Mucosa of descending colon (tissue), 3 donors: ENCODE results near the gene VPS72. TPM values are rescaled to one million over a fixed set of nuclear protein-coding genes. Genes with fewer than 3 reads are reported as not detected.

Experiments
- ATAC-seq: fragments of 200-7000 bp; cut with Tn5 transposase; one replicate; pipeline ENCODE4 v1.9.1; 2020; ENCODE audit warnings: mild to moderate bottlenecking, moderate library complexity
- DNase-seq, 3 donors: peaks; one replicate each; pipeline ENCODE4 v3.0.0-alpha.2; 2020
- H3K36me3 ChIP-seq: fragments of 200-600 bp; one replicate; pipeline ENCODE4 v1.8.0; 2021; ENCODE audit warnings: low read depth, mild to moderate bottlenecking
- H3K4me1 ChIP-seq: fragments of 200-600 bp; one replicate; pipeline ENCODE4 v1.8.0; 2021; ENCODE audit warnings: low read depth, mild to moderate bottlenecking
- H3K4me3 ChIP-seq: fragments of 200-600 bp; one replicate; pipeline ENCODE4 v1.8.0; 2021; ENCODE audit warnings: mild to moderate bottlenecking
- H3K9me3 ChIP-seq: fragments of 200-600 bp; one replicate; pipeline ENCODE4 v1.8.0; 2021; ENCODE audit warnings: mild to moderate bottlenecking
- CTCF ChIP-seq: fragments of 200-600 bp; IDR thresholded peaks from one replicate; pipeline ENCODE4 v1.8.0; 2022; ENCODE audit warnings: antibody characterized with exemption, mild to moderate bottlenecking
- intact Hi-C, 2 donors: fragments of 100-400 bp; cut with DNase I in 1 of 2; cut with micrococcal nuclease in 1 of 2; formaldehyde crosslinking; loops; one replicate each; pipeline versions ENCODE4 v1.11.0 to v1.11.1; 2022; cut with DNase I, micrococcal nuclease
- total RNA-seq, 3 donors: library from RNA; stranded (reverse); fragmentation: NEBNext Ultra II Directional in 2 of 3; extraction: Animal tissue kit (Norgen Biotek cat#: 25700) in 2 of 3; gene quantifications; one replicate each; pipeline versions ENCODE4 v1.2.1 to v1.2.4, GENCODE V29; 2021 to 2023
- donor health status: DM: no; HTN: no; CAD: no; lungs with moderate emphysema.
- donor health status: DM: no; HTN: no; CAD: no.
- donor health status: DM: no; HTN: yes; CAD: no.

The VPS72 gene
- total RNA-seq, 3 donors from 2014 or later, result 32.1 to 56.5 (median 35.3) TPM

GRCh38 chr1:151175863-151176262 lies 14.1 kb downstream of the VPS72 start, which contains the start of gene TMOD4:
TMOD4 (minus strand) TSS chr1:151175981; CDS start chr1:151174875, 1,106 bp downstream.
- DNase-seq, result no peak
- Histone ChIP-seq H3K4me3 (no peak within 1 kb of the TSS), H3K9me3 (no peaks in the 10 kb centered on the region), H3K36me3 (peaks cover 8% of the 10 kb centered on the region), H3K4me1 (no peaks in the 10 kb centered on the region)
- peak; percentile 13 for TF ChIP-seq CTCF
- peak; percentile 60 for ATAC-seq
- intact Hi-C loops, result no loop called here

GRCh38 chr1:151175041-151175741 lies 14.8 kb downstream of the VPS72 start:
- DNase-seq, result no peak
- Histone ChIP-seq H3K4me3 (no peak overlapping the region), H3K36me3 (peaks cover 8% of the 10 kb centered on the region), H3K9me3 (no peaks in the 10 kb centered on the region), H3K4me1 (no peaks in the 10 kb centered on the region)
- intact Hi-C loops, result no loop called here
- TF ChIP-seq CTCF, result no peak
- no peak for ATAC-seq

DNA sequence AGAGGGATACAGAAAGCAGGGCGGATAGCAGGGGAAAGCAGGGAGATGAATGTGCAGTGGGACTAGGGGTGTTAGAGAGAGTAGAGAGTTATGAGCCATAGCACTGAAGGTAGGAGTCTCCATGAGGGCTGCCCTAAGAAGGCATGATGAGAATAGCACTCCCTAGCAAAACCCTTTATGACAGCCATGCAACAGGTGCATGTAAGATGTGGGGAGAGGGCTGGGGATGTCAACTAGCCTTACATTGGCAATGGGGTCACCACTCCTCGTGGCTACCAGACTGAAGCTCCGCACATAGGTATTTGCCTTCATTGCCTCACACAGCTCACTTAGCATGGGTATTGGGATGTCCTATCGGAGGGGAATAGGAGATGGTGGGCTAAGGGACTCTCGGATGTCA lies 18.8 kb downstream of the VPS72 start:
- ATAC-seq, result no peak
- H3K4me3 ChIP-seq, result no peak overlapping the region
- no peaks in the 10 kb centered on the region for H3K9me3 ChIP-seq
- TF ChIP-seq CTCF, result no peak
- H3K4me1 ChIP-seq, result peaks cover 7% of the 10 kb centered on the region
- no peak for DNase-seq
- no peaks in the 10 kb centered on the region for H3K36me3 ChIP-seq
- intact Hi-C loops, result no loop called here

DNA sequence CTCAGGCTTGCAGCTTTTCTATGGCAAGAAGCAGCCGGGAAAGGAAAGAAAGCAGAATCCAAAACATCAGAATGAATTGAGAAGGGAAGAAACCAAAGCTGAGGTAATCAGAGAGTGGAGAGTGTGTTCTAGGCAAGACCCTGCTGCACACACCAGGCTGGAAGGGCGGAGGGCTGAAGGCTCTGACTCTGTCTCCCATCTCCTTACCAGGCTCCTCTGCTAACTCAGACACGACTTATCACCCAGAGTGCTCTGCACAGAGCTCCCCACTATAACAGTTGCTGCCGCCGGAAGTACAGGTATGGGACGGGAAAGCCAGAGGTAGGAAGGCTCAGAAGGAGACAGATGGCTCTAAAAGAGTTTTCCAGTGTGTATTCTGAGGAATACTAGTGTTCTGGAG lies 22.9 kb downstream of the VPS72 start:
- intact Hi-C loops, result no loop called here
- TF ChIP-seq CTCF, result no peak
- Histone ChIP-seq H3K4me3 (no peak overlapping the region), H3K9me3 (no peaks in the 10 kb centered on the region), H3K4me1 (peaks cover 11% of the 10 kb centered on the region), H3K36me3 (no peaks in the 10 kb centered on the region)
- DNase-seq, result no peak
- ATAC-seq, result no peak

- intact Hi-C loops, result no loop called here
- ATAC-seq, result peak; percentile 24
- TF ChIP-seq CTCF, result no peak
- H3K36me3 ChIP-seq, result no peaks in the 10 kb centered on the region
- H3K9me3 ChIP-seq, result no peaks in the 10 kb centered on the region
- H3K4me1 ChIP-seq, result peaks cover 11% of the 10 kb centered on the region
- DNase-seq, result no peak
- H3K4me3 ChIP-seq, result peak overlapping the region; percentile 42
These were observed 23.5 kb downstream of the VPS72 start for GRCh38 chr1:151166505-151166956.
